AG04450 (cell line): ENCODE results near the gene TNS2. TPM values are rescaled to one million over a fixed set of nuclear protein-coding genes. Genes with fewer than 3 reads are reported as not detected.

ENCODE experiments used
- CTCF ChIA-PET: fragments of 300-600, 350-600 bp; formaldehyde crosslinking; extraction: SDS; loops from one replicate; lab custom pipeline; 2022; ENCODE audit warnings: antibody characterized with exemption, inconsistent platforms; lab: Charles Lee
- POLR2A ChIA-PET: fragments of 350-600 bp; formaldehyde crosslinking; extraction: SDS; loops from one replicate; lab custom pipeline; 2021; ENCODE audit warnings: antibody characterized with exemption, inconsistent platforms; lab: Yijun Ruan, JAX
- DNase-seq: peaks from one replicate; pipeline ENCODE4 v3.0.0-alpha.2; 2011; ENCODE audit warnings: low read depth, low spot score
- H3K27ac ChIP-seq: one replicate; pipeline ENCODE4 v1.5.1; 2012; ENCODE audit warnings: low read depth, low read length, control low read depth
- H3K27me3 ChIP-seq: one replicate; pipeline ENCODE4 v1.6.0; 2012; ENCODE audit warnings: low read length; ENCODE audit not compliant: control insufficient read depth, insufficient read depth
- H3K4me3 ChIP-seq: 2 replicates; pipeline ENCODE4 v1.5.1; 2011; ENCODE audit warnings: mild to moderate bottlenecking, low read depth, low read length, control low read depth
- H3K9me3 ChIP-seq: 2 replicates; pipeline ENCODE4 v1.5.1; 2012; ENCODE audit warnings: low read length; ENCODE audit not compliant: control insufficient read depth, insufficient read depth
- CTCF ChIP-seq: IDR thresholded peaks from 2 replicates; pipeline ENCODE4 v1.5.1; 2011; ENCODE audit warnings: low read depth, low read length, control low read depth, inconsistent platforms
- polyA plus RNA-seq: library from polyadenylated mRNA; depleted of rRNA; stranded (reverse); fragments of >200 nt; gene quantifications from 2 replicates; pipeline ENCODE4 v1.2.3, GENCODE V29; 2011

The TNS2 gene
- polyA plus RNA-seq, 1 experiment, result 23.1 TPM

GRCh38 chr12:53067993-53068770, 18.3 kb downstream of the TNS2 start:
- Histone ChIP-seq H3K27me3 (no peaks in the 10 kb centered on the region), H3K27ac (peak overlapping the region; percentile 39), H3K9me3 (no peaks in the 10 kb centered on the region), H3K4me3 (no peak overlapping the region)
- TF ChIP-seq CTCF, result no peak
- ChIA-PET CTCF (interaction anchor here (0.6 to 1.3 kb wide), 3 partner anchors 91 to 129 kb away, joined by 3 to 4 read pairs (median 3); no protein-coding TSS in a partner anchor), POLR2A (interaction anchor here (0.6 to 4.5 kb wide), 8 partner anchors 12 to 166 kb away, joined by 3 to 33 read pairs (median 4); partner anchors contain the start of genes CSAD, SOAT2, SPRYD3 and ZNF740)
- DNase-seq, result no peak

GRCh38 chr12:53068811-53069585, 19.1 kb downstream of the TNS2 start:
- H3K27ac ChIP-seq, result no peak overlapping the region
- CTCF ChIA-PET, result no interaction called here
- H3K4me3 ChIP-seq, result no peak overlapping the region
- no peaks in the 10 kb centered on the region for H3K9me3 ChIP-seq
- H3K27me3 ChIP-seq, result no peaks in the 10 kb centered on the region
- no peak for TF ChIP-seq CTCF
- POLR2A ChIA-PET, result interaction anchor here (0.9 to 4.5 kb wide), 3 partner anchors 11 to 30 kb away, joined by 3 to 33 read pairs (median 15); partner anchors contain the start of gene SPRYD3
- no peak for DNase-seq

DNA sequence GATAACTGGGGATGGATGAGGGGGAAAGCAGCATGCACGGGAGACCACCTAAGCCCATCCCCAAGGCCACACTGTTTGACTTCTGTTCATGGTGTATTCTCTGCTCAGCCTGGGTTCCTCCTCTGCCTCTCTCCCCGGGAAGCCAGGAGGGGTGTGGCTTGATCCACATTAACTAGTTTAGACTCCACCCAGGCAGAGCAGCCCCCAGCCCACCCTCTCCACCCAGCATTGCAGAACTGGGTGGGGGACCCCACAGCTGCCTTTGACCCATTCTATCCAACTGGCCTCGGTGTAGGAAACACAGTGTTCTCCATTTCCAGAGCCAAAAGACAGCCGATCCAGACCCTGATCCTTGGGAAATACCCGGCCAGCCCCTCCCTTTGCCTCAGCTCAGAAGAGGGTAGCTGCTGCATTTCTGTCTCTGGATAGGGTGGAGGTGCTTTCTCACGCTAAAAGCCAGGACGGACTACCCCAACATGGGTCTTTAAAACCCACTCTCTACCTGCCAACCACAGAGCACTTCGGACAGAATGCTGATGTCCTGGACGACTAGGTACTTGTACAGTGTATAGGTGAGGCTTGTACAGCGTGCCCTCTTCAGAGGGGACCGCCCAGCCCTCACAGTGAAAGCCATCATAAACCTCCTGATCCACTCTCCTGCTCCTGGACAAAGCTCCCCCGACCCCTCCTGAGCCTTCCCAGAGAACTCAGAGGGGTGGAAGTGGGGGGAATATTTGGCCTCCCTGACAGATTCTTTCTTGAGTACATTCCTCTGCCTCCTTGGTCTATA, 20.0 kb downstream of the TNS2 start:
- no peaks in the 10 kb centered on the region for H3K27me3 ChIP-seq
- POLR2A ChIA-PET, result interaction anchor here (1.8 to 4.5 kb wide), 3 partner anchors 9 to 29 kb away, joined by 5 to 33 read pairs (median 15); partner anchors contain the start of gene SPRYD3
- DNase-seq, result no peak
- H3K27ac ChIP-seq, result no peak overlapping the region
- H3K9me3 ChIP-seq, result no peaks in the 10 kb centered on the region
- no peak overlapping the region for H3K4me3 ChIP-seq
- CTCF ChIA-PET, result interaction anchor here (1.0 to 2.4 kb wide), 3 partner anchors 11 to 128 kb away, joined by 3 to 13 read pairs (median 3); no protein-coding TSS in a partner anchor
- TF ChIP-seq CTCF, result no peak

DNA sequence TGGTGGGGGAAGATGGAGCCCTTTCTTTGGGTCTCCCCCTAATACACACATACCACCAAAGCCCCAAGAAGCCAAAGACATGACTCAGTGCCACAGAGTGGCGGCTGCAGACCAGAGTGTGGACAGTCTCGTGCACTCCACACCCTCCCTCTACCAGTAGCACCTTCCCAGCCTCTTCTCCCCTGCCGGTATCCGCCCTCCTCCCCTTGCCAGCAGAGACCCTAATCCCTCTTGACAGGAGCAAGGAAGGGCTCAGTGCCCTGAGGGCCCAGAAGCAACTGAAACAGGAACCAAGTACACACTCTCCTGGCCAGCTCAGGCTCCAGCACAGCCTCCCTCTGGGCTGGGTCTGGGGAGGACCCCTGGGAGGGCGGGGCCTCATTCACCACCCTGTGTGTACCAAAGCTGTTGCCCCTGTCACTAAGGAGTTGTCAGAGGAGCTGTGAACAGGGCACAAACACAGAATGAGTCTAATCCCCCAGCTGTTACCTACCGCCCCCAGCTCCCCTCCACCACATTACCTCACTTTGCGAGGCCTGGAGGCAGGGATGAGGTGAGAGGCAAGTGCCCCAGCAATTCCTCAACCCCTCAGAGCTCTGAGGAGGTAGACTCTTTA, 21.1 kb downstream of the TNS2 start:
- Histone ChIP-seq H3K27ac (no peak overlapping the region), H3K4me3 (no peak overlapping the region), H3K27me3 (no peaks in the 10 kb centered on the region), H3K9me3 (no peaks in the 10 kb centered on the region)
- POLR2A ChIA-PET, result interaction anchor here (0.6 to 3.4 kb wide), 4 partner anchors 8 to 102 kb away, joined by 3 to 15 read pairs (median 4); partner anchors contain the start of gene SPRYD3
- DNase-seq, result no peak
- CTCF ChIA-PET, result interaction anchor here (0.7 to 2.4 kb wide), 6 partner anchors 10 to 350 kb away, joined by 3 to 13 read pairs (median 4); no protein-coding TSS in a partner anchor
- no peak for TF ChIP-seq CTCF
